Smooth muscle cell (in vitro differentiated cells): ENCODE data around the gene DDC. TPM values are rescaled to one million over a fixed set of nuclear protein-coding genes. Genes with fewer than 3 reads are reported as not detected.

ENCODE experiments used
- DNase-seq: peaks from one replicate; lab custom pipeline; 2025; ENCODE audit not compliant: unreplicated experiment; lab: John Stamatoyannopoulos, UW
- H2AFZ ChIP-seq: fragments of 200-600 bp; sonication (generic); 2 replicates; pipeline ENCODE4 v1.6.0; 2016; ENCODE audit warnings: antibody characterized with exemption, low read depth, mild to moderate bottlenecking
- H3F3A ChIP-seq: fragments of 200-600 bp; sonication (generic); 2 replicates; pipeline ENCODE4 v1.6.0; 2017; ENCODE audit warnings: antibody characterized with exemption, low read depth
- H3K27ac ChIP-seq: fragments of 200-600 bp; sonication (generic); 2 replicates; pipeline ENCODE4 v1.5.1; 2016; ENCODE audit warnings: low read depth, mild to moderate bottlenecking
- H3K27me3 ChIP-seq: fragments of 200-600 bp; sonication (generic); 2 replicates; pipeline ENCODE4 v1.6.1; 2016; ENCODE audit warnings: low read depth, mild to moderate bottlenecking
- H3K36me3 ChIP-seq: fragments of 200-600 bp; sonication (generic); 2 replicates; pipeline ENCODE4 v1.5.1; 2016; ENCODE audit warnings: low read depth
- H3K4me1 ChIP-seq: fragments of 200-600 bp; sonication (generic); 2 replicates; pipeline ENCODE4 v1.5.1; 2016; ENCODE audit warnings: low read depth
- H3K4me2 ChIP-seq: fragments of 200-600 bp; sonication (generic); 2 replicates; pipeline ENCODE4 v1.6.0; 2016; ENCODE audit warnings: mild to moderate bottlenecking
- H3K4me3 ChIP-seq: fragments of 200-600 bp; sonication (generic); 2 replicates; pipeline ENCODE4 v1.5.1; 2016; ENCODE audit warnings: mild to moderate bottlenecking
- H3K79me2 ChIP-seq: fragments of 200-600 bp; sonication (generic); 2 replicates; pipeline ENCODE4 v1.6.0; 2016; ENCODE audit warnings: low read depth, mild to moderate bottlenecking
- H3K9ac ChIP-seq: fragments of 200-600 bp; sonication (generic); 2 replicates; pipeline ENCODE4 v1.6.0; 2016; ENCODE audit warnings: low read depth
- H3K9me3 ChIP-seq: fragments of 200-600 bp; sonication (generic); replicated peaks from 2 replicates; pipeline ENCODE4 v1.5.1; 2016; ENCODE audit warnings: low read depth
- H4K20me1 ChIP-seq: fragments of 200-600 bp; sonication (generic); 2 replicates; pipeline ENCODE4 v1.6.0; 2016; ENCODE audit warnings: low read depth
- WGBS: methylation state at CpG from one replicate; pipeline ENCODE4 v1.1.7; 2016; ENCODE audit warnings: low lambda C conversion rate; 5-methylcytosine and 5-hydroxymethylcytosine counted together
- polyA plus RNA-seq: library from polyadenylated mRNA; unstranded; fragments of >200 nt; fragmentation: Nextera tagmentation; extraction: Ambion mirVana; gene quantifications from 2 replicates; pipeline ENCODE4 v1.2.1, GENCODE V29; 2016
- total RNA-seq: library from RNA; depleted of rRNA; stranded (reverse); fragments of >200 nt; gene quantifications from 2 replicates; pipeline ENCODE4 v1.2.3, GENCODE V29; 2014
- TF ChIP-seq, protein P1 (sequence below): fragments of 200-600 bp; sonication (generic); IDR thresholded peaks from 2 replicates; pipeline ENCODE4 v1.5.1; 2017; ENCODE audit warnings: borderline replicate concordance, mild to moderate bottlenecking, antibody characterized with exemption; ENCODE audit not compliant: insufficient read depth, poor library complexity, severe bottlenecking

Gene DDC
- total and polyA plus RNA-seq, 2 experiments from 2014 or later = not detected

DNA sequence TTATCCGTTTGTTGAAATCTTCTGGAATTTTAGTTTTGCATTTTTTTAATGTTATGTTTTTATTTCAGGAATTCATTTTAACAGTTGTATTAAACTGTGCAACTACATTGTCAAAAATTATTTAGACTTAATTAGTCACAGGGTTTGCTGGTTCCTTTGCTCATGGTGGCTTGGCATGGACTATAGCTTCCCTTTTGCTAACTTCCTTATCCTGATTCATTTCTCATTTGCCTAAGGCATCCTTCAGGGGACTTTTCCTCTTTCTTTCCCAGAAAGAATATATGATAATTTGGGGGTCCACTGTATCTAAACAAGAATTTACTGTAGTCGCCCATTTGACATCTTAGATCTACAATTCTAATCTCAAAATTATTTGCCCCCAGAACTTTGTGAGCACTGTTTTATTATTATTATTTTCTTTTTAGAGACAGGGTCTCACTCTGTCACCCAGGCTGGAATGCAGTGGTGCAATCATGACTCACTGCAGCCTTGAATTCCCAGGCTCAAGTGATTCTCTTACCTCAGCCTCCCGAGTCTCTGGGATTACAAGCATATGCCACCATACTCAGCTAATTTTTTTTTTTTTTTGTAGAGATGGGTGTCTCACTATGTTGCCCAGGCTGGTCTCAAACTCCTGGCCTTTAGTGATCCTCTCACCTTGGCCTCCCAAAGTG, 128.9 kb downstream of the DDC start:
- no peaks in the 10 kb centered on the region for H4K20me1 ChIP-seq
- H3K9ac ChIP-seq = peak overlapping the region; percentile 40
- TF ChIP-seq, protein P1, sequence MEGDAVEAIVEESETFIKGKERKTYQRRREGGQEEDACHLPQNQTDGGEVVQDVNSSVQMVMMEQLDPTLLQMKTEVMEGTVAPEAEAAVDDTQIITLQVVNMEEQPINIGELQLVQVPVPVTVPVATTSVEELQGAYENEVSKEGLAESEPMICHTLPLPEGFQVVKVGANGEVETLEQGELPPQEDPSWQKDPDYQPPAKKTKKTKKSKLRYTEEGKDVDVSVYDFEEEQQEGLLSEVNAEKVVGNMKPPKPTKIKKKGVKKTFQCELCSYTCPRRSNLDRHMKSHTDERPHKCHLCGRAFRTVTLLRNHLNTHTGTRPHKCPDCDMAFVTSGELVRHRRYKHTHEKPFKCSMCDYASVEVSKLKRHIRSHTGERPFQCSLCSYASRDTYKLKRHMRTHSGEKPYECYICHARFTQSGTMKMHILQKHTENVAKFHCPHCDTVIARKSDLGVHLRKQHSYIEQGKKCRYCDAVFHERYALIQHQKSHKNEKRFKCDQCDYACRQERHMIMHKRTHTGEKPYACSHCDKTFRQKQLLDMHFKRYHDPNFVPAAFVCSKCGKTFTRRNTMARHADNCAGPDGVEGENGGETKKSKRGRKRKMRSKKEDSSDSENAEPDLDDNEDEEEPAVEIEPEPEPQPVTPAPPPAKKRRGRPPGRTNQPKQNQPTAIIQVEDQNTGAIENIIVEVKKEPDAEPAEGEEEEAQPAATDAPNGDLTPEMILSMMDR = no peak
- no peak overlapping the region for H2AFZ ChIP-seq
- no peaks in the 10 kb centered on the region for H3K4me1 ChIP-seq
- H3F3A ChIP-seq = no peaks in the 10 kb centered on the region
- no peaks in the 10 kb centered on the region for H3K36me3 ChIP-seq
- no peak for DNase-seq
- peak overlapping the region; percentile 88 for H3K27ac ChIP-seq
- no peaks in the 10 kb centered on the region for H3K27me3 ChIP-seq
- H3K4me3 ChIP-seq = no peak overlapping the region
- no peaks in the 10 kb centered on the region for H3K9me3 ChIP-seq
- H3K79me2 ChIP-seq = no peaks in the 10 kb centered on the region
- 56% methylated on average over 3 of the region's 3 CpGs for WGBS
- peak overlapping the region; percentile 31 for H3K4me2 ChIP-seq

DNA sequence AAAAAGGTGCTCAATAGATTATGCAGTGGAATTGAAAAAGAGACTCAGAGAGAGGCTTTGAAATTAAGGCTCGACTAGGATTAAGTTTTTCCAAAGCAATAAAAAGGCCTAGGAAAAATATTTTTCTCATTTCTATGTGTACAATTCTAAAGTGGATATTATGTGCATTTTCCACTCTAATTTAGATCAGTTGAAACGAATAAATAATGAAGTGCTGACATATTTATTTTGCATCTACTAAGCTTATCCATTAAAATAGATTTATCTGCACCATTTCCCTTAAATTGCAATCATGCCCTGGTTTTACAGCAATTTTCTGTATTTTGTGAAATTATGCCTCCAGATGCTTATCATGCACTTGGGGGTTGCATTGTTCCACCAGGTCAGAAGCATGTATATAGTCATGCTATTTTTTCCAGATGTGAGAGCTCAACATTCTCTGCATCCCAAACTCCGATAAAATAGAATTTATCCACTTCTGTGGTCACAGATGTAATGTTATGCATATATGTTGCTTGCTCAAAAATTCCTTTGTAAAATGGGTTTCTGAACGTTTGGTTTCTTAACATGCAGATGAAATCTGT, 133.4 kb downstream of the DDC start:
- Histone ChIP-seq H3K36me3 (no peaks in the 10 kb centered on the region), H3K4me2 (no peak overlapping the region), H3F3A (no peaks in the 10 kb centered on the region), H2AFZ (no peak overlapping the region), H3K9ac (no peak overlapping the region), H3K27ac (no peak overlapping the region), H3K4me3 (no peak overlapping the region), H4K20me1 (no peaks in the 10 kb centered on the region), H3K4me1 (no peaks in the 10 kb centered on the region), H3K27me3 (no peaks in the 10 kb centered on the region), H3K79me2 (no peaks in the 10 kb centered on the region), H3K9me3 (no peaks in the 10 kb centered on the region)
- 75% methylated on average over 4 of the region's 4 CpGs for WGBS
- TF ChIP-seq, protein P1 = no peak
- no peak for DNase-seq

DNA sequence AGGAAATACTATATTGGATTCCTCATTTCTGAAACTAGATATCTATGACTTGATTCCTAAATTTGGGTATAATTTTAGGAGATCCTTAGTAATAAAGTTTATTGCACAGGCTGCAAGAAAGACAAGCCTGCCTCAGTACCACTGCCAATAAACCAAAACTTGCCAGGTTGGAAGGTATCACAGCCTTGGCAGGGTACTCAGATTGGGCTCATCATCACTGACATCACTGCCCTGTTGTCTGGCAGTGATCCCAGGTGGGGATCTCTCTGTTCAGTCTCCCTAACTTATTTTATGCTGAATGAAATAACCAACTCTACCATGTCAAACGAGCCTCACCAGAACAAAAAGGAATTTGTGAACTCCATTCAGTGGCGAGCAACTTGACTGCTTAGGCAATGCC, 133.9 kb downstream of the DDC start:
- no peak overlapping the region for H3K9ac ChIP-seq
- H3K4me2 ChIP-seq = no peak overlapping the region
- DNase-seq = no peak
- no peaks in the 10 kb centered on the region for H3K79me2 ChIP-seq
- no peaks in the 10 kb centered on the region for H3K27me3 ChIP-seq
- H3K4me1 ChIP-seq = no peaks in the 10 kb centered on the region
- no peaks in the 10 kb centered on the region for H4K20me1 ChIP-seq
- no peaks in the 10 kb centered on the region for H3K36me3 ChIP-seq
- H3F3A ChIP-seq = no peaks in the 10 kb centered on the region
- no peak overlapping the region for H2AFZ ChIP-seq
- 89% methylated on average over 2 of the region's 2 CpGs for WGBS
- no peaks in the 10 kb centered on the region for H3K9me3 ChIP-seq
- H3K4me3 ChIP-seq = no peak overlapping the region
- H3K27ac ChIP-seq = no peak overlapping the region
- TF ChIP-seq, protein P1 = no peak

DNA sequence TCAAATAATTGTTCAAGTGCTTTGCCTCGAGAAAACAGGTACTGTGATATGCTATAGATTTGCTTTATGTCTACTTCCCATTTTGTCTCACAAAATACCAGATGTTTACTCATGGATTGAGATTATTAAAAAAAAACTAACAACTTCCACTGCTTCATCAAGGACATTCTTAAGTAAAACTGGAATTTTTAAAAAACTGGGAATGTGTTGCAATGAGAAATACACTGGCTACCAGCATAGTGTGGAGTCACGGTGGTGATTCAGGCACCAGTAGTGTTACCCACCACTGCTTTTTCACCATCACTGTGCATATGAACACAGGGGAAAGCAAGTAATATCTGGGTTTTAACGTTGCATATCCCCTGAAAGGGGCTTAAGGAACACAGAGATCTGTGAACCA, 136.3 kb downstream of the DDC start:
- DNase-seq = no peak
- no peaks in the 10 kb centered on the region for H4K20me1 ChIP-seq
- no peaks in the 10 kb centered on the region for H3K27me3 ChIP-seq
- TF ChIP-seq, protein P1 = no peak
- H3K36me3 ChIP-seq = no peaks in the 10 kb centered on the region
- H3K4me3 ChIP-seq = no peak overlapping the region
- H2AFZ ChIP-seq = no peak overlapping the region
- 90% methylated on average over 3 of the region's 3 CpGs for WGBS
- no peak overlapping the region for H3K9ac ChIP-seq
- H3K4me2 ChIP-seq = no peak overlapping the region
- H3F3A ChIP-seq = no peaks in the 10 kb centered on the region
- no peaks in the 10 kb centered on the region for H3K79me2 ChIP-seq
- H3K4me1 ChIP-seq = no peaks in the 10 kb centered on the region
- H3K9me3 ChIP-seq = no peaks in the 10 kb centered on the region
- no peak overlapping the region for H3K27ac ChIP-seq
